GM12878 (cell line): ENCODE results near the gene PTPN22. TPM values are rescaled to one million over a fixed set of nuclear protein-coding genes. Genes with fewer than 3 reads are reported as not detected.

Experiments used
- polyA plus RNA-seq, 11 experiments: library from polyadenylated mRNA; depleted of rRNA in 4 of 11; unstranded in 6 of 11; stranded (reverse) in 5 of 11; fragments of >200 nt; fragmentation: Nextera tagmentation in 4 of 11; fragmentation: Illumina TruSeq in 1 of 11; extraction: Ambion mirVana in 4 of 11; extraction: Trizol in 1 of 11; gene quantifications; 1 replicate in 1 of 11; 2 replicates in 10 of 11; pipeline versions ENCODE4 v1.2.1 to v1.2.3, GENCODE V29; 2011 to 2016; ENCODE audit warnings: inconsistent platforms in 2 of 11, missing spikeins in 2 of 11, low read depth in 1 of 11
- total RNA-seq, 4 experiments: library from RNA; depleted of rRNA in 3 of 4; stranded (reverse); fragments of >200 nt in 3 of 4; fragmentation: Illumina TruSeq in 1 of 4; extraction: Trizol in 1 of 4; gene quantifications; 2 replicates each; pipeline versions ENCODE4 v1.2.1 to v1.2.3, GENCODE V29; 2013 to 2021

PTPN22 gene
- total and polyA plus RNA-seq, 10 of the 15 experiments (the other 5 are each of a cell fraction or from before 2014, with no cell fraction given): 22.8 to 65.1 (median 44.9) TPM

Other genes with a start within 250 kb of the PTPN22 start
- gene PHTF1, start 112.2 kb downstream of the PTPN22 start, total RNA-seq (2014; rRNA removed): 22.1 and 24.6 TPM in 2 replicates
- 25.5 and 25.6 TPM in 2 replicates for gene PHTF1, start 112.2 kb downstream of the PTPN22 start, total RNA-seq (2014; rRNA removed; fragmentation: Illumina TruSeq; extraction: Trizol)
- gene PHTF1, start 112.2 kb downstream of the PTPN22 start, total RNA-seq (2021): 20.3 and 26.9 TPM in 2 replicates
- 26.1 and 42.4 TPM in 2 replicates for gene PHTF1, start 112.2 kb downstream of the PTPN22 start, polyA plus RNA-seq (2011; rRNA removed)
- gene PHTF1, start 112.2 kb downstream of the PTPN22 start, polyA plus RNA-seq (2014; fragmentation: Illumina TruSeq; extraction: Trizol): 19.6 and 25.9 TPM in 2 replicates
- 10 to 100 TPM in 1 of 2 experiments, 1 to 10 TPM in 1; 7.8 to 12.6 TPM for gene PHTF1, start 112.2 kb downstream of the PTPN22 start, polyA plus RNA-seq (2014; fragmentation: Nextera tagmentation; extraction: Ambion mirVana)
- gene PHTF1, start 112.2 kb downstream of the PTPN22 start, polyA plus RNA-seq (2014; rRNA removed): 19.6 and 22.7 TPM in 2 replicates
- 10 to 100 TPM; 28.8 to 37.6 TPM for gene PHTF1, start 112.2 kb downstream of the PTPN22 start, polyA plus RNA-seq (2016; fragmentation: Nextera tagmentation; extraction: Ambion mirVana)
- 8.5 and 10.6 TPM in 2 replicates for gene RSBN1, start 59.2 kb downstream of the PTPN22 start, total RNA-seq (2014; rRNA removed)
- 12.1 and 12.4 TPM in 2 replicates for gene RSBN1, start 59.2 kb downstream of the PTPN22 start, total RNA-seq (2014; rRNA removed; fragmentation: Illumina TruSeq; extraction: Trizol)
- gene RSBN1, start 59.2 kb downstream of the PTPN22 start, total RNA-seq (2021): 13.1 and 19.0 TPM in 2 replicates
- gene RSBN1, start 59.2 kb downstream of the PTPN22 start, polyA plus RNA-seq (2011; rRNA removed): 26.8 and 39.6 TPM in 2 replicates
- gene RSBN1, start 59.2 kb downstream of the PTPN22 start, polyA plus RNA-seq (2014; fragmentation: Illumina TruSeq; extraction: Trizol): 10.6 and 11.1 TPM in 2 replicates
- gene RSBN1, start 59.2 kb downstream of the PTPN22 start, polyA plus RNA-seq (2014; fragmentation: Nextera tagmentation; extraction: Ambion mirVana): 10 to 100 TPM in 1 of 2 experiments, 1 to 10 TPM in 1; 2.9 to 10.5 TPM
- gene RSBN1, start 59.2 kb downstream of the PTPN22 start, polyA plus RNA-seq (2014; rRNA removed): 6.5 and 8.4 TPM in 2 replicates
- gene RSBN1, start 59.2 kb downstream of the PTPN22 start, polyA plus RNA-seq (2016; fragmentation: Nextera tagmentation; extraction: Ambion mirVana): 10 to 100 TPM; 12.5 to 13.3 TPM
- 0.76 and 1.2 TPM in 2 replicates for gene BCL2L15, start 15.9 kb upstream of the PTPN22 start, total RNA-seq (2014; rRNA removed)
- 0.67 and 1.1 TPM in 2 replicates for gene BCL2L15, start 15.9 kb upstream of the PTPN22 start, total RNA-seq (2014; rRNA removed; fragmentation: Illumina TruSeq; extraction: Trizol)
- 0.43 and 0.87 TPM in 2 replicates for gene BCL2L15, start 15.9 kb upstream of the PTPN22 start, total RNA-seq (2021)
- gene BCL2L15, start 15.9 kb upstream of the PTPN22 start, polyA plus RNA-seq (2011; rRNA removed): 1.1 and 1.4 TPM in 2 replicates
- 0.51 and 0.62 TPM in 2 replicates for gene BCL2L15, start 15.9 kb upstream of the PTPN22 start, polyA plus RNA-seq (2014; fragmentation: Illumina TruSeq; extraction: Trizol)
- gene BCL2L15, start 15.9 kb upstream of the PTPN22 start, polyA plus RNA-seq (2014; fragmentation: Nextera tagmentation; extraction: Ambion mirVana): under 1 TPM; 0.42 to 0.56 TPM
- gene BCL2L15, start 15.9 kb upstream of the PTPN22 start, polyA plus RNA-seq (2014; rRNA removed): 0.61 and 0.74 TPM in 2 replicates
- gene BCL2L15, start 15.9 kb upstream of the PTPN22 start, polyA plus RNA-seq (2016; fragmentation: Nextera tagmentation; extraction: Ambion mirVana): under 1 TPM; 0.48 to 0.57 TPM
- gene AP4B1, start 33.1 kb upstream of the PTPN22 start, total RNA-seq (2014; rRNA removed): 33.5 and 37.3 TPM in 2 replicates
- 29.3 and 29.7 TPM in 2 replicates for gene AP4B1, start 33.1 kb upstream of the PTPN22 start, total RNA-seq (2014; rRNA removed; fragmentation: Illumina TruSeq; extraction: Trizol)
- gene AP4B1, start 33.1 kb upstream of the PTPN22 start, total RNA-seq (2021): 23.8 and 30.7 TPM in 2 replicates
- gene AP4B1, start 33.1 kb upstream of the PTPN22 start, polyA plus RNA-seq (2011; rRNA removed): 61.0 and 77.0 TPM in 2 replicates
- gene AP4B1, start 33.1 kb upstream of the PTPN22 start, polyA plus RNA-seq (2014; fragmentation: Illumina TruSeq; extraction: Trizol): 36.7 and 44.0 TPM in 2 replicates
- gene AP4B1, start 33.1 kb upstream of the PTPN22 start, polyA plus RNA-seq (2014; fragmentation: Nextera tagmentation; extraction: Ambion mirVana): 10 to 100 TPM; 27.2 to 29.0 TPM
- gene AP4B1, start 33.1 kb upstream of the PTPN22 start, polyA plus RNA-seq (2014; rRNA removed): 31.2 and 40.7 TPM in 2 replicates
- gene AP4B1, start 33.1 kb upstream of the PTPN22 start, polyA plus RNA-seq (2016; fragmentation: Nextera tagmentation; extraction: Ambion mirVana): 10 to 100 TPM; 32.6 to 38.1 TPM
- 13.5 and 13.8 TPM in 2 replicates for gene DCLRE1B, start 33.6 kb upstream of the PTPN22 start, total RNA-seq (2014; rRNA removed)
- 11.9 and 12.8 TPM in 2 replicates for gene DCLRE1B, start 33.6 kb upstream of the PTPN22 start, total RNA-seq (2014; rRNA removed; fragmentation: Illumina TruSeq; extraction: Trizol)
- 13.6 and 14.3 TPM in 2 replicates for gene DCLRE1B, start 33.6 kb upstream of the PTPN22 start, total RNA-seq (2021)
- 5.5 and 7.4 TPM in 2 replicates for gene DCLRE1B, start 33.6 kb upstream of the PTPN22 start, polyA plus RNA-seq (2011; rRNA removed)
- gene DCLRE1B, start 33.6 kb upstream of the PTPN22 start, polyA plus RNA-seq (2014; fragmentation: Illumina TruSeq; extraction: Trizol): 13.3 and 15.6 TPM in 2 replicates
- 1 to 10 TPM; 5.4 to 7.4 TPM for gene DCLRE1B, start 33.6 kb upstream of the PTPN22 start, polyA plus RNA-seq (2014; fragmentation: Nextera tagmentation; extraction: Ambion mirVana)
- gene DCLRE1B, start 33.6 kb upstream of the PTPN22 start, polyA plus RNA-seq (2014; rRNA removed): 10.3 and 13.0 TPM in 2 replicates
- gene DCLRE1B, start 33.6 kb upstream of the PTPN22 start, polyA plus RNA-seq (2016; fragmentation: Nextera tagmentation; extraction: Ambion mirVana): 10 to 100 TPM; 16.5 to 18.3 TPM
- 14.3 and 16.1 TPM in 2 replicates for gene HIPK1, start 57.6 kb upstream of the PTPN22 start, total RNA-seq (2014; rRNA removed)
- gene HIPK1, start 57.6 kb upstream of the PTPN22 start, total RNA-seq (2014; rRNA removed; fragmentation: Illumina TruSeq; extraction: Trizol): 10.4 and 11.6 TPM in 2 replicates
- gene HIPK1, start 57.6 kb upstream of the PTPN22 start, total RNA-seq (2021): 26.5 and 28.0 TPM in 2 replicates
- 26.9 and 33.9 TPM in 2 replicates for gene HIPK1, start 57.6 kb upstream of the PTPN22 start, polyA plus RNA-seq (2011; rRNA removed)
- 17.5 and 26.6 TPM in 2 replicates for gene HIPK1, start 57.6 kb upstream of the PTPN22 start, polyA plus RNA-seq (2014; fragmentation: Illumina TruSeq; extraction: Trizol)
- 1 to 10 TPM; 4.2 to 4.5 TPM for gene HIPK1, start 57.6 kb upstream of the PTPN22 start, polyA plus RNA-seq (2014; fragmentation: Nextera tagmentation; extraction: Ambion mirVana)
- gene HIPK1, start 57.6 kb upstream of the PTPN22 start, polyA plus RNA-seq (2014; rRNA removed): 12.5 and 13.4 TPM in 2 replicates
- gene HIPK1, start 57.6 kb upstream of the PTPN22 start, polyA plus RNA-seq (2016; fragmentation: Nextera tagmentation; extraction: Ambion mirVana): 1 to 10 TPM; 4.8 to 6.1 TPM
- not detected in 2 replicates for gene OLFML3, start 107.8 kb upstream of the PTPN22 start, total RNA-seq (2014; rRNA removed)
- gene OLFML3, start 107.8 kb upstream of the PTPN22 start, total RNA-seq (2014; rRNA removed; fragmentation: Illumina TruSeq; extraction: Trizol): not detected in 2 replicates
- gene OLFML3, start 107.8 kb upstream of the PTPN22 start, total RNA-seq (2021): 0.11 TPM in 1 of 2 replicates, not detected in the other
- not detected in 2 replicates for gene OLFML3, start 107.8 kb upstream of the PTPN22 start, polyA plus RNA-seq (2011; rRNA removed)
- 0.03 TPM in 1 of 2 replicates, not detected in the other for gene OLFML3, start 107.8 kb upstream of the PTPN22 start, polyA plus RNA-seq (2014; fragmentation: Illumina TruSeq; extraction: Trizol)
- not detected for gene OLFML3, start 107.8 kb upstream of the PTPN22 start, polyA plus RNA-seq (2014; fragmentation: Nextera tagmentation; extraction: Ambion mirVana)
- gene OLFML3, start 107.8 kb upstream of the PTPN22 start, polyA plus RNA-seq (2014; rRNA removed): not detected in 2 replicates
- gene OLFML3, start 107.8 kb upstream of the PTPN22 start, polyA plus RNA-seq (2016; fragmentation: Nextera tagmentation; extraction: Ambion mirVana): not detected